Activated effector memory CD4-positive, alpha-beta T cell treated with Interleukin-2 at 50 U/mL for 16 hours (primary cell): ENCODE results near the gene ADAMTS2.

Experiments
- DNase-seq: peaks from one replicate; pipeline ENCODE4 v3.0.0-alpha.2; 2020

ADAMTS2 gene

GRCh38 chr5:179207920-179208705, 137.1 kb downstream of the ADAMTS2 start:
- no peak for DNase-seq

DNA sequence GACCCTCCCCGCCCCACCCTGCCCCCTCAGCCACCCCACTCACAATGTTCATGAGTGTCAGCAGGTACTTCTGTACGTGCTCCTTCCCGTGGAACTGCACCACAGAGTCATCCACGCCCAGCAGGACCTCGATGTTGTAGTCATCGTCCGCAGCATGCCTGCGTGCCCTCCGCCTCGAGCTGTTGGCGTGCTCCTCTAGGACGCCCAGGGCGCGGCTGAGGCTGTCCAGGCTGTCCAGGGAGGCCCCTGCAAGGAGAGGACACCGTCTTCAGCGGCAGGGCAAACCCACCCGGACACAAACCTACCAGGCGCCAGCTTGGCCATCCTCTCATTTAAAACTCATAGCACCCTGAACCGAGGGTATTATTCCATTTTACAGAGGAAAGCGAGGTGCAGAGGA, 137.8 kb downstream of the ADAMTS2 start:
- DNase-seq, result no peak

DNA sequence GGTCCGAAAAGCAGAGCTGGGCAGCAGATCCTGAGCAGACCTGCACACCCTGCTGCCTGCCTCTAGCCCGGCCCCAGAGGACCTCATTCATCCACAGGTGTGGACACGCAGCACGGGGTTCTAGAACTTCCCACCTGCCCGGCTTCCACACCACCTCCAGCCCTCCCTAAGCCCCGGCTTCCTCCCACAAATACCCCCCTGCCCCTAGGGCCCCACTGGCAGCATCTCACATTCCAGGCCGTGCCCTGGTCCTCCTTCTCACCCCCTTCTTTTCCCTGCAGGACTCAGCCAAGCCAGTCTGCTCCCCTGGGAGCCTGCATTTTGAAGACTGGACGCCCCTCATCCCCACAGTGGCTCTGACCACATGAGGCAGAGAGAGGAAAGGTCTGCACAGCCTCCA, 138.9 kb downstream of the ADAMTS2 start:
- DNase-seq, result no peak

DNA sequence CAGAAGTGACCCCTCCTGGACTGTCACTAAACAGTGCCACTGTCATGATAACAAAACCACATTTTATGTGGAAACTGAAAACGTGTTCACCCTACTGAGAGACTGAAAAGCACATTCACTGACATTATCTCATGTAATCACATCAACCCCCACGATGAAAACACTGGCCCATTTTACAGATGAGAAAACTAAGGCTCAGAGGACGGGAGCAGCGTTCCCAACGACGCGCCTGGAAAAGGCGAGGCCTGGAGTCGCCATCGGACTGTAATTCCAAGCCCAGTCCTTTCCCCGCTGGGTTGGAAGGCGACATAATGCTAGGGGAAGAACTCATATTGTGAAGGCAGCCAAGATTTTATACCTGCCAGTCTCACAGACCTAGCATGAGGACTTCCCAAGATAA, 140.0 kb downstream of the ADAMTS2 start:
- DNase-seq, result no peak

GRCh38 chr5:179204572-179204971, 140.7 kb downstream of the ADAMTS2 start:
- DNase-seq, result no peak

DNA sequence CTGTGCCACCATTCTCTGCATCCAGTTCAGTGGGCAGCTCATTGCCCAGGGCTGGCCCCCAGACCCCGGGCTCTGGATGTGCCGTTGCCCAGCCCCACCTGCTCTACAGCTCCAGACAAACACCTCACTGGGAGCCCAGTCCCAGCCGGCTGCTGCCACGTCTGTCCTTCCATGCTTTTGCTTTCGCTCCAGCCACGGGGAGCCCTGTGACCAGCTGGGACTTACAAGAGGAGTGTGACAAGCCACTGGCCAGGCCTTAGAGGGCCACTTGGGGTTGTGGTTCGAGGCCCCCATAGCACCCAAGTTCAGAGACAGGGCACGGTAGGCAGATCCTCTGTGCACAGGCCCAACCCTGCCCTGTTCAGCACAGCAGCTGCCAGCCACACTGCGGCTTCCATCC, 142.0 kb downstream of the ADAMTS2 start:
- no peak for DNase-seq

DNA sequence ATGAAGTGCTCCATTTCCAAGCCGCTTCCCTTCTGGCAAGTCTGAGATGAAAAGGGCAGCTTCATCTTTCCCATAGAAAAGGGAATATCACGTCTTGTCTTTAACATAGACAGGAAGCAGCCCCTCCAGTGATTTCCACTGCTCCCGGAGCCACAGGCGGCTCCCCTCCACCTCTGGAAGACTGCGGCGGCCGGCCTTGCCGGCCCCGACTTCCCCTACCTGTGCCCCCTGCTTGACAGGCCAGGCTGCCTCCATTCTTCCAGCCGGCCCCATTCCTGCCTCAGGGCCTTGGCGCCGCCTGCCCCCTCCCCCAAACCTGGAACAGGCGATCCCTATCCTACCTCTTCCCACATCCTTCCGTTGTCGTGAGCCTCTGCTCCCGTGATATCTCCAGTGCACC, 143.3 kb downstream of the ADAMTS2 start:
- DNase-seq, result no peak

- no peak for DNase-seq
These were observed 146.0 kb downstream of the ADAMTS2 start for GRCh38 chr5:179199246-179199645.

DNA sequence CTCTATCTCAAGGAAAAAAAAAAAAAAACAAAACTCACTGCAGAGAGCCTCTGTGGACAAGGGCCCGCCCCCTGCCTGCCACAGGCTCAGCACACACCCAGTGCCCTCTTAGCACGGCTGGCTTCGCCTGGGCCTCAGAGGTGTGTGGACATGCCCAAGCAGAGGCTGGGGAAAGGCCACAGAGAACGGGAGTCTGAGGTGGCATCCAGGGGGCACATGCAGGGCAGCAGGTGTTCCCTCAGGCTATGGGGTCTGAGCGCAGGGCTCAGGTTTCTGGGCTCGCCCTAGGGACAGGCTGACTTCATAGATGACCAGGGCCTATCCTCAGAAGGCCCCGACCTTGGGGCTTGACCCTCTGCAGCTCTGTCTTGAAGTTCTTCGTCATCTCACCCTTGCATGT, 146.4 kb downstream of the ADAMTS2 start:
- DNase-seq, result no peak

DNA sequence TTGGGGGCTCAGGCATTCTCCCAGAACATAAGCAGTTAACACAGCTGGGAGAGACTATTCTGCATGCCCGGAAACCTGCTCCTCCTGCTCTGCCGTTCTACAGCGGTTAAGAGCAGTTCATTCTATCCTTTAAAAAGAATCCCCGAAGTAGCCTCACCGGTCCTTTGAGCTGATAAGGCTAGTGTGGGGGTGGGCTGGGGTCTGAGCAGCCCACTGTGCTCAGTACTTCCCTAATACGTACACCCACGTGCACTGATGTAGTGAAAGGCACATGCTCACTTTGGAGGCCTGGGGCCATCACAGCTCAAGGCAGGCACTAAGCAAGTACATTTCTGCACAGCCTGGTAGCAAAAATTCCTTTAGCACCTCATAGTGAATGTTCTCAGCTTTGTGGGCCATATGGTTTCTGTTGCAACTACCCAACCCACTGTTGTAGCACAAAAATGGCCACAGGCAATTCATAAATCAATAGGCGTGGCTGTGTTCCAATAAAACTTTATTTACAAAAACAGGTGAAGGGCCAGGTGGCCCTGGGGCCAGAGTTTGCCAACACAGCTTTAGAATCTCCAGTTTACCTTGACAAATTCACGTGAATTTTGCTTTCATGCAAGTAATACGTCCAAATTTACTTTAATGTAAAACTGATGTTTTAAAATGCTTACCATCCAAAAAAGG, 148.7 kb downstream of the ADAMTS2 start:
- no peak for DNase-seq

DNA sequence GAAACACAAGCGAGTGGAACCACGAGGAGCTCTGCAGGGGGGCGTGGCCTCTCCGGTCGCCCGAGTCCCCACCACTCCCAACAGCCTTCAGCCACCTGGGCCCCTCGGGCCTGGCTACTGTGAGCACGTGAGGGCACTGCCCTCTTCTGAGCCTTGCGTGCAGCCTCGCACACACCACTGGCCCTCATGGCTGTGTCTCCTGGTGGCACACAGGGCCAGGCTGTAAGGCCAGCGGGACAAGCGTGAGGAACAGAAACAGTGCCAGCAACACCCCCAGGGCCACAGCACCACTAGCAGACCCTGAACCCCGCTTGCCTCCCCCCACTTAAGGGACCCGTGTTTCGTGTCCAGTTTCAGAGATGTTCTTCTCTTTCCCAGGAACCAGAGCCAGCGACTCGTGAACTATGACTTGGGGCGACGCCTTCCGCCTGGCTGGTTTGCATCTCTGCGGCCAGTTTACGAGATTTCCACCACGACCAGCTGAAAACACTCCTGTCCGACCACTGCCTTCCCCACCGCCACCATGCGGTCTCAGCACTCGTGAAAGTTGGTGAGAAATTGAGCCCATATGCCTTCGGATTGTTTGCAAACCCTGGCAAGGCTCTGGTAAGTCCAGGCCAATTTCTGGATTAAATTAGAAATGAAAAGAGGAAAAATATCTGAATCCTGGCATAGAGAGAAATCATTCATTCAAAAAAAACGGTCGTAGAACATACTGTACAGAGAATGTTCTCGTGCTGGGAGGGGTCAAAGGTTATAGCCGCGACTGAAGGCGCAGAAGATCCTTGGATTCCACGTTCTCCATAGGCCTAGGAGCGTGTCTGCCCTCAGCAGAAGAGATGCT, 149.5 kb downstream of the ADAMTS2 start:
- no peak for DNase-seq

- no peak for DNase-seq
These were observed 150.3 kb downstream of the ADAMTS2 start for GRCh38 chr5:179194941-179195381.

DNA sequence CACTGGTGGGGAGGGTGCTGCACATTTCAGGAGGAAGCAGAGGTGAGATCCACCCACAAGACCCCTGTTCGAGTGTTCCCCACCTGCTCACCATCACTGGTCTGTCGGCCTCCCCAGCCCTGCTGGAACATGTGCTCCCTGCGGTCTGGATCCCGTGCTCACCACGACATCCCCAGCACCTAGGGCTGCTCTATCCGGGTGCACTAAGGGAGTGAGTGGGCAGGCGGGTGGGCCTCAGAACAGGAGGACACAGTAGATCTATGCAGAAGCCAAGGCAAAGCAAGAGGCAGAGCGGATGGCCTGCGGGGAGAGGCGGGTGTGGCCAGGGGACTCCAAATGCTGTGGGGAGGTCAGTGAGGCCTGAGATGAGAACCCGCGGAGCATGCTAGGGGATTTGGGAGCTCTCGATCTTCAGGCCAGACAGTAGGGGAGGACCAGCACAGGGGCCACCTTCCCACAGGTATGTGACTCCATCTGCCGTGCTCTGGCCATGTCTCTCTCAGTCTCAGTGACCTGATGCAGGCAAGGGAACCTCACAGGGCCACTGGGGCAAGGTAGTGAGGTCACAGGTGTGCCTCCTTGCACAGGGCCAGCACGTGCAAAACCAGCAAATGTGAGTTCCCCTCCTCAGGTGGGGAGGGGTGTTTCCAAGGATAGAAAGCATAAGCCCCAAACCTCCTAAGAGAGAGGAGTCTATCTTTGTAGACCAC, 150.9 kb downstream of the ADAMTS2 start:
- no peak for DNase-seq

GRCh38 chr5:179193746-179194145, 151.5 kb downstream of the ADAMTS2 start:
- no peak for DNase-seq

DNA sequence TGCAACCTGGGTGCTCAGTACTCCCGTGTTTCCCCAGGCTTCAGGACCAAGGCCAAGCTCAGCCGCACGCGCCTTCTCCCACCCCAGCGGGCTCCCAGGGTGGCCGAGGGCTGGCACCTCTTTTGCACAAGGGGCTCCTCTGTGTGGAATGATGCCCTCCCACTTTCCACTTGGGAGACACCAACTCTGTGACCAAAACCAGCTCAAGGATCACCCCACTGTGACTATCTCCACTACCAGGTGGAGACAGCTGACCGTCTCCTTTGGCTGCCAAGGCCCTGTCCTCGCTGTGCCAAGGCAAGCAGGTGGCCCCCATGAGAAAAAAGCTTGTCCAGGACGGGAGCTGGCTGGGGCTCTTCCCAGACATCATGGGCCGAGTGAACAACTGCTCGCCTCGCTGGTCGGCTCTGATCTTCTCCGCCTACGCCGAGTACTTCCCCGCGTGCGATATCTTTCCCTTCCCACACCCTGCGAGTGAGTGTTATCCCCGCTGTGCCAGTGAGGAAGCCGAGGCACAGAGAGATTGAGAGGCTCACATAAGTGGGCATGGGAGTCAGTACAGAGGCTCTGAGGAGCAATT, 152.3 kb downstream of the ADAMTS2 start:
- DNase-seq, result no peak

GRCh38 chr5:179192185-179192890, 152.9 kb downstream of the ADAMTS2 start:
- DNase-seq, result no peak

DNA sequence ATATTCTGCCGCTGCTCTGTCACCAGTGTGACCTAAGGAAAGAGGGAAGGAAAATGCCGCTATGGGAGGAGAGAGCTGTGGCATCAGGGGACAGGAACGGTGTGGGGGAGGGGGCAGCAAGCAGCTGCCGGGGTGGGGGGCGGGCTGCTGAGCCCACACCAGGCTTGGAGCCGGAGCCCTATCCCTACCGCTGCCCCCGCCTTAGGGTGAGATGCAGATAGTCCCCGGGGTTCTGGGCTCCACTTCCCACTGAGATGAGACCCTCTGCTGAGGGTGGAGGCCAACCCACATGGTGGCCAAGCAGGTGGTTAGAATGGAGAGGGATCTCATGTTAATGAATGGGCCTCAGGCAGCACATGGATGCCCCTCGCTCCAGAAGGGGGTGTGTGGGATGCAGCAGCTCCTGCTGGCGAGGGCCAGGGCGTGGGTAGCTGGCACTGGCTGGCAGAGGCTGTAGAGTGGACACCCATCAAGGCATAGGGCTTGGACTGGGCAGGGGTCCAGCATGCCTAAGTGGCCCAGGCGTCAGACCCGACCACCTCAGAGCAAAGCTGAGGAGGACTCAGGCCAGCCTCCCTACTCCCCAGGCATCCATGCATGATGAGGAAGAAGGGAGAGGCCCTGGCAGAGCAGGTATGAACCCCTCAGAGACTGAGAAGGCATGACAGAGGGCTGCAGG, 153.6 kb downstream of the ADAMTS2 start:
- no peak for DNase-seq

DNA sequence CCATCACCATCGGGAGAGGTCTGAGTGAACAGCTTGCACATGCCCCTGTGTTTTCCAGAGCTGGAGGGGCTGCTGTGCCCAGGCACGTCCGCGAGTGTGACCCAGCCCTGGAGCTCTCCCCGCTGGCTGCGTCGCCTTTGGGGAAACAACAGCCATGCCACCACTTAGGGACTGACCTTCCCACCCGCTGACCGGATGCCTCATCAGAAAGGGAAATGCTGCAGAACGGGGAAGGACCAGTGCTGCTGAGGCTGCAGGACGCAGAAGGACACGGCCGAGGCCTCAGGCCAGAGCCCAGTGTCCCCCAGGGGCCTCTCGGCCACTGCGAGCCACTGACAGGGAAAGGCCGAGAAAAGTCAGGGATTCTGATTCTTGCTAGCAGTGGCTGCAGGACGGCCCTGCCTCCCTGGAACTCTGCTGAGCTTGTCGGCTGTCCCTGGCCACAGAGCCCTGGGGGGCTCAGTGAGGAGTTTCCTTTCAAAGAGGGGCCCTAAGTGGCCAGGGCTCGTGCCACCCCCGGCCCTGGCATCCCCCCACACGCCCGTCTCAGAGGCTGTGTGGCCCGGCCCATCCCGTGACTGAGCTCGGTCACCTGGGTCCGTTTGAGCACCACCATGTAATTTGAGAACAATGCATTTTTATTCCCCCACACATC, 154.3 kb downstream of the ADAMTS2 start:
- DNase-seq, result no peak

- DNase-seq, result no peak
These were observed 156.6 kb downstream of the ADAMTS2 start for GRCh38 chr5:179188636-179189035.

GRCh38 chr5:179187681-179188575, 157.3 kb downstream of the ADAMTS2 start:
- no peak for DNase-seq
